Parathyroid adenoma (tissue), 2 donors: ENCODE results near the gene PRLR.

Source experiments
- H2AFZ ChIP-seq: fragments of 300-600 bp; sonication (generic); one replicate; pipeline ENCODE4 v1.7.0; 2017; ENCODE audit warnings: antibody characterized with exemption, mild to moderate bottlenecking
- H3K27ac ChIP-seq: fragments of 300-600 bp; sonication (generic); one replicate; pipeline ENCODE4 v1.7.0; 2017
- H3K27me3 ChIP-seq: fragments of 300-600 bp; sonication (generic); one replicate; pipeline ENCODE4 v1.7.0; 2017; ENCODE audit warnings: low read length; ENCODE audit not compliant: control insufficient read depth, insufficient read depth
- H3K36me3 ChIP-seq: fragments of 300-600 bp; sonication (generic); one replicate; pipeline ENCODE4 v1.7.0; 2017; ENCODE audit warnings: low read length; ENCODE audit not compliant: control insufficient read depth, insufficient read depth
- H3K4me1 ChIP-seq: fragments of 300-600 bp; sonication (generic); one replicate; pipeline ENCODE4 v1.7.0; 2017; ENCODE audit warnings: control low read depth
- H3K4me2 ChIP-seq: fragments of 300-600 bp; sonication (generic); one replicate; pipeline ENCODE4 v1.7.0; 2017; ENCODE audit warnings: low read length
- H3K4me3 ChIP-seq: fragments of 300-600 bp; sonication (generic); one replicate; pipeline ENCODE4 v1.7.0; 2017; ENCODE audit warnings: low read depth, low read length
- H3K79me2 ChIP-seq: fragments of 300-600 bp; sonication (generic); one replicate; pipeline ENCODE4 v1.7.0; 2017; ENCODE audit warnings: control low read depth
- H3K9ac ChIP-seq: fragments of 300-600 bp; sonication (generic); one replicate; pipeline ENCODE4 v1.7.0; 2017; ENCODE audit warnings: mild to moderate bottlenecking
- H3K9me3 ChIP-seq: fragments of 300-600 bp; sonication (generic); one replicate; pipeline ENCODE4 v1.7.0; 2017; ENCODE audit warnings: low read length; ENCODE audit not compliant: control insufficient read depth
- TF ChIP-seq, protein P1 (sequence below): fragments of 300-600 bp; sonication (generic); IDR thresholded peaks from one replicate; pipeline ENCODE4 v1.7.0; 2017; ENCODE audit warnings: antibody characterized with exemption, mild to moderate bottlenecking
- donor health status: primary hyperparathyroidism.

The PRLR gene

DNA sequence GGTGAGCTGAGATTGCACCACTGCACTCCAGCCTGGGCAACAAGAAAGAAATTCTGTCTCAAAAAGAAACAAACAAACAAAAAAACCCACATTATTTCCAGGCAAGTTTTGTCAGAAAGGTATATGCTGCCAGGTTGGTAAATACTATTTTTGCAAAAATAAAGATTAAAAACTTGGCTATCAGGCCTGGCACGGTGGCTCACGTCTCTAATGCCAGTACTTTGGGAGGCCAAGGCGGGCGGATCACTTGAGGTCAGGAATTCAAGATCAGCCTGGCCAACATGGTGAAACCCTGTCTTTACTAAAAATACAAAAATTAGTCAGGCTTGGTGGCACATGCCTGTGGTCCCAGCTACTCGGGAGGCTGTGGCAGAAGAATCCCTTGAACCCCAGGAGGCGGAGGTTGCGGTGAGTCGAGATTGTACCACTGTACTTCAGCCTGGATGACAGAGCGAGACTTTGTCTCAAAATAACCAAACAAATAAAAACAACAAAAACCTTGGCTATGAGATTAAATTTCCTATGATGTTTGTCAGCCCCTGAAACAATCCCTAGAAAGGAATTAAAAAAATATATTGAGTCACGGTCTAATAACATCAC lies 205.3 kb downstream of the PRLR start:
- Histone ChIP-seq H3K36me3 (no peaks in the 10 kb centered on the region), H3K79me2 (no peaks in the 10 kb centered on the region), H2AFZ (no peak overlapping the region), H3K27ac (no peak overlapping the region), H3K4me3 (no peak overlapping the region), H3K27me3 (no peaks in the 10 kb centered on the region), H3K4me2 (no peak overlapping the region), H3K9ac (no peak overlapping the region), H3K9me3 (no peaks in the 10 kb centered on the region), H3K4me1 (no peaks in the 10 kb centered on the region)
- TF ChIP-seq, protein P1, sequence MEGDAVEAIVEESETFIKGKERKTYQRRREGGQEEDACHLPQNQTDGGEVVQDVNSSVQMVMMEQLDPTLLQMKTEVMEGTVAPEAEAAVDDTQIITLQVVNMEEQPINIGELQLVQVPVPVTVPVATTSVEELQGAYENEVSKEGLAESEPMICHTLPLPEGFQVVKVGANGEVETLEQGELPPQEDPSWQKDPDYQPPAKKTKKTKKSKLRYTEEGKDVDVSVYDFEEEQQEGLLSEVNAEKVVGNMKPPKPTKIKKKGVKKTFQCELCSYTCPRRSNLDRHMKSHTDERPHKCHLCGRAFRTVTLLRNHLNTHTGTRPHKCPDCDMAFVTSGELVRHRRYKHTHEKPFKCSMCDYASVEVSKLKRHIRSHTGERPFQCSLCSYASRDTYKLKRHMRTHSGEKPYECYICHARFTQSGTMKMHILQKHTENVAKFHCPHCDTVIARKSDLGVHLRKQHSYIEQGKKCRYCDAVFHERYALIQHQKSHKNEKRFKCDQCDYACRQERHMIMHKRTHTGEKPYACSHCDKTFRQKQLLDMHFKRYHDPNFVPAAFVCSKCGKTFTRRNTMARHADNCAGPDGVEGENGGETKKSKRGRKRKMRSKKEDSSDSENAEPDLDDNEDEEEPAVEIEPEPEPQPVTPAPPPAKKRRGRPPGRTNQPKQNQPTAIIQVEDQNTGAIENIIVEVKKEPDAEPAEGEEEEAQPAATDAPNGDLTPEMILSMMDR, result no peak

DNA sequence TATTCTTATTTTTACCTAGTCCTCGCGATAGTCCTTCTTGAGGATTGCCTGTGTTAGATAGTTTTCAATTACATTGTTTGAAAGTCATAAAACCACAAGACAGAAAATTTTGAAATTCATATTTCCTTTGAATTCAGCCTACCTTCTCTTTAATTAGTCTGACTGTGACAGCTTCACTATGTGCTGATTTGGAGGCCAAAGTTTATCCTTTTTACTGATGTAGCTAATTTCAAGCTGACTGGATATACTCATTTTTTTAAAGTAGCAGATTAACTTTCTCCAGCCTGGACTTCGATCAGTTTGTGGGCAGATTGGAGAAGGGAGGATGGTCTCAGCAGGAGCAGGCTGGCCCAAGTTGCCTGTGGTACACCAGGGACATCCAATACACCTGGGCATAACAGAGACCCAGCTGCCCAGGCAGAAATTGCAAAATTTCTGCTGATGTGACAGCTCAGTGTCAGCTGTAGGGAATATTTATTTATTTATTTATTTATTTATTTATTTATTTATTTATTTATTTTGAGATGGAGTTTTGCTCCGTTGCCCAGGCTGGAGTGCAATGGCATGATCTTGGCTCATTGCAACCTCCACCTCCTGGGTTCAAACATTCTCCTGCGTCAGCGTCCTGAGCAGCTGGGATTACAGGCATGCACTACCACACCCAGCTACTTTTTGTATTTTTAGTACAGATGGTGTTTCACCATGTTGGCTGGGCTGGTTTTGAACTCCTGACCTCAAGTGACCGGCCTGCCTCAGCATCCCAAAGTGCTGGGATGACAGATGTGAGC lies 206.7 kb downstream of the PRLR start:
- H3K27me3 ChIP-seq, result no peaks in the 10 kb centered on the region
- no peak overlapping the region for H3K9ac ChIP-seq
- no peak overlapping the region for H3K4me3 ChIP-seq
- no peaks in the 10 kb centered on the region for H3K9me3 ChIP-seq
- H3K4me1 ChIP-seq, result no peaks in the 10 kb centered on the region
- no peaks in the 10 kb centered on the region for H3K79me2 ChIP-seq
- TF ChIP-seq, protein P1, result no peak
- H3K27ac ChIP-seq, result no peak overlapping the region
- no peak overlapping the region for H3K4me2 ChIP-seq
- no peaks in the 10 kb centered on the region for H3K36me3 ChIP-seq
- no peak overlapping the region for H2AFZ ChIP-seq

DNA sequence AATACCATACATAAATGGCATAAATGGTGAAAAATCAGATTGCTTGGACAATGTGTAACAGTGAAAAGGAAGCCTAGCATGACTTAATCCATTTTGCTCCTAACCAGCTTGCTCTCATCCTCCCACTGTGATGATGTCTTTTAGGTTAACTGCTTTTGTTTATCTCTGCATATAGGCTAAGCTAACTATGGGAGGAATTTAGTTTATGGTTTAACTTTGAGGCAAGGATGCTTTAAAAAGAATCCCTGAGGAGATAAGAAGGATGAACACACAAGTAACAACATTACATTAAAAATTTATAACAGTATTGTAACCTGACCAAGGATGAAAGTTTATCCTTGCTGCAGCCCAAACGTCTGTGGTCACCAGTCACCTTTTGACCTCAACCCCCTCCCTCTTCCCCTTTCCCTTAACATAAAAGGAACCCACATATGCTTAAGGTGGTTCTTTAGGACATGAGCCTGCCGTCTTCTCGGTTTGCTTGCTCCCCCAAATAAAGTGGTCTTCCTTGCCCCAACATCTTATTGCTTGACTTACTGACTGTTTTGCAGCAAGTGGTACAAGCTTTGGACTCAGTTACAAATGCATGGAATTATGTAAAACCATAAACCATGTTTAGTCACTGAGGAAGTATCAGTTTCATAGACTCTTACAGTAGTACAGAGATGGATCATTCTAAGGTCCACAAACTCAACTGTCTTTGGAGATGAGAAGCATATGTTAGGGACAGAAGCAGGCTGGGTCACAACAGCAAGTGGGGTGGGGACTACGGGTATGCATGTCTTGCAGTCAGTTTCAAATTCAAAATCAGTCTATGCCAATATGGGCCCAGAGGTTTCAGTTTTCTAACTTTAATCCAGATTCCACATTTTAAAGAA lies 213.9 kb downstream of the PRLR start:
- TF ChIP-seq, protein P1, result no peak
- Histone ChIP-seq H3K4me2 (no peak overlapping the region), H3K9me3 (no peaks in the 10 kb centered on the region), H3K4me3 (no peak overlapping the region), H3K36me3 (no peaks in the 10 kb centered on the region), H2AFZ (no peak overlapping the region), H3K27ac (no peak overlapping the region), H3K9ac (no peak overlapping the region), H3K4me1 (no peaks in the 10 kb centered on the region), H3K79me2 (no peaks in the 10 kb centered on the region), H3K27me3 (no peaks in the 10 kb centered on the region)

DNA sequence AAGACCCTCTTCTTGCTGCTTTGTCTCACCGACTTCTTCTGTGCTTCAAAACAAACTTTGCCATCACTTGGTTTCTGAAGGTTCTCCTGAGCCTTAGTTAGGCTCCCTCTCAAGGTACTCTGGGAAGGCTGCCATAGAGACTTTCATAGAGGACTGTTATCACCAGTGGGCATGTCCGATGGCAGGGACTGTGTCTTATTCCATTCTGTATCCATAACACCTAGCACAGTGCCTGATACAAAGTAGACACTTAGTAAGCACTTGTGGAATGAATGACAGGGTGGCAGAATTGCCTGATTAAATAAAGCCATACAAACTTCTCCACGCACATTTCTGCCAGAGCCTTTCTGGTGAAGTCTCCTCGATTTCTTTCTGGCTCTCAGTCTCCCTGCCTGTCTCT lies 215.2 kb downstream of the PRLR start:
- TF ChIP-seq, protein P1, result no peak
- Histone ChIP-seq H3K27me3 (no peaks in the 10 kb centered on the region), H3K36me3 (no peaks in the 10 kb centered on the region), H3K79me2 (no peaks in the 10 kb centered on the region), H3K9ac (no peak overlapping the region), H3K4me1 (no peaks in the 10 kb centered on the region), H3K27ac (no peak overlapping the region), H3K4me3 (no peak overlapping the region), H2AFZ (no peak overlapping the region), H3K9me3 (no peaks in the 10 kb centered on the region), H3K4me2 (no peak overlapping the region)
